Measurements from ENCODE around the gene CRYBB3. TPM values are rescaled to one million over a fixed set of nuclear protein-coding genes. Genes with fewer than 3 reads are reported as not detected.

CRYBB3 gene
- total and polyA plus RNA-seq, 9 of the 15 experiments (the other 6 are each of a cell fraction or from before 2014, with no cell fraction given) = not detected

DNA sequence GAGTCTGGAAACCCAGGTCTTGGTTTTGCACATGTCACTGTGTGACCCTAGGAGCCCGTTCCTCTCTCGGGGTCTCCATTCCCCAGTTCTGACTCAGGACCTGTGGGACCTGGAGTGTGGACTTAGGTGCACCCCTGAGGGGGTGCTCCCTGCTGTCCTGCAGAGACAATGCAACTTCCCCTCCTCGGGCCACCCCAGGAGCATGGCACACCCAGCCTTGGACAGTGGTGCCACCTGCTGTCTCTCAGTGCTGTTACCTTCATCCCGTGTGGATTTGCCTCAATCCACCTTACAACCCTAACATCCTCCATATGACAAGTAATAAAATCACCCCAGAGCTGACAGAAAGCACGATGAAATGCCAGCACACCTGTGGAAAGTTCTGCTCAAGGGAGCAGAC is 27.5 kb upstream of the CRYBB3 start (continued):
- TF ChIP-seq RAD21 (CRISPR knock-in tag; conservative IDR thresholded peaks at IDR 0.05 in 1 of 2, IDR thresholded peaks at IDR 0.05 in 1 of 2) (peak in 1 of 2 experiments; percentile 33; a peak in 2 of 4 replicates), PATZ1 (CRISPR knock-in tag; IDR thresholded peaks at IDR 0.05; ENCODE audit: borderline replicate concordance) (no peak), RFX7 (CRISPR knock-in tag; IDR thresholded peaks at IDR 0.05) (no peak)

DNA sequence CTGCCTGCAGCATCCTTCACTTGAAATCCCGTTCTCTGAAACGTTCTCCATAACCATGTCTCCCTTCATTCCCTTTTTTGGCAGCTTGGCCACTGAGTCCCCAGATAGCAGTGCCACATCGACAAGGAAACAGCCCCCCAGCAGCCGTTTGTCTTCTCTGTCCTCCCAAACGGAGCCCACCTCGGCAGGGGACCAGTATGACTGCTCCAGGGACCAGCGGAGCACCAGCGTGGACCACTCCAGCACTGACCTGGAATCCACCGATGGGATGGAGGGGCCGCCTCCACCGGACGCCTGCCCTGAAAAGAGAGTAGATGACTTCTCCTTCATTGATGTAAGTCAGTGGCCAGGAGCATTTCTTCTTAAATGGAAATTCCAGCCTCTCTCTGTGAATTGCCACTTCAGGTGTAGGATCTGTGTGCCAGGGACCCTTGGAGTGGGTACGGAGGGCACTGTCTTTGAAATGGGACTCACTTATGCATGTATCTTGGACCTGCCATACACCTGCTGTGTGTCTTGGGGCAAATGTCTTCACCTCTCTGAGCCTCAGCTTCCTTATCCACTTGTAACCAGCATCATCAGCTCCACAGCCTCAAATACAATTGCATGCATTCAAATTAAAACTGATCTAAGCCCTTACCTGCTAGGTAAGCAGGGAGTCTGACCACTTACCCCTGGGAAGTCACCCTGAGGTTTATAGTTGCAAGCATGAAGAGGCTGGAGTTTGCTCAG is 25.3 kb upstream of the CRYBB3 start:
- in situ Hi-C loops (cut with MboI) (no loop called here), intact Hi-C loops (cut with micrococcal nuclease) (no loop called here)
- no TSS peak for BruUV-seq (replicated peaks)
- Histone ChIP-seq H2AFZ (ENCODE audit: low read depth, low read length) (no peak overlapping the region), H3K4me1 (replicated peaks in 1 of 2; ENCODE audit: control insufficient read depth in 2 of 2, insufficient read depth in 2 of 2, low read length in 2 of 2) (no peaks in the 10 kb centered on the region), H3K9me3 (replicated peaks; ENCODE audit: control insufficient read depth, insufficient read depth, low read depth, low read length) (no peaks in the 10 kb centered on the region), H3K27ac (ENCODE audit: extremely low read depth, low read depth, low read length) (no peak overlapping the region), H3K36me3 (ENCODE audit: control insufficient read depth, insufficient read depth, low read length) (no peaks in the 10 kb centered on the region), H3K9ac (ENCODE audit: insufficient read depth in 1 of 2, low read depth in 2 of 2, low read length in 2 of 2) (no peak overlapping the region), H4K20me1 (replicated peaks; ENCODE audit: control insufficient read depth, insufficient read depth, low read length) (no peaks in the 10 kb centered on the region), H3K9me1 (ENCODE audit: control insufficient read depth, insufficient read depth, low read length) (no peaks in the 10 kb centered on the region), H3K79me2 (ENCODE audit: control insufficient read depth, insufficient read depth, low read length) (no peaks in the 10 kb centered on the region), H3K27me3 (ENCODE audit: control insufficient read depth in 2 of 2, insufficient read depth in 2 of 2, low read length in 2 of 2) (peaks cover 0 to 12% of the 10 kb centered on the region in 2 experiments; a peak in 3 of 5 replicates), H3K4me3 (no peak overlapping the region), H3K4me2 (ENCODE audit: insufficient read depth, low read length) (no peak overlapping the region)
- ChIA-PET CTCF (ENCODE audit: low intra/inter-chr PET ratio) (no interaction called here), POLR2A (interaction anchor here (0.8 kb wide), 1 partner anchor 113 kb away, joined by 4 read pairs; no protein-coding TSS in a partner anchor)
- DNase-seq (ENCODE audit: extremely low read depth in 1 of 4, low spot score in 3 of 4) (no peak), ATAC-seq (no peak), FAIRE-seq (no peak)
- peak; percentile 55 for TF ChIP-seq ZFP36 (IDR thresholded peaks at IDR 0.05; ENCODE audit: low read depth, low read length, partially characterized antibody)
- no peak for TF ChIP-seq RBFOX2 (IDR thresholded peaks at IDR 0.05; ENCODE audit: low read depth, low read length)
- peak; percentile 80 for TF ChIP-seq RBM25 (IDR thresholded peaks at IDR 0.05; ENCODE audit: low read depth, low read length, severe bottlenecking)
- TF ChIP-seq NRF1 (conservative IDR thresholded peaks at IDR 0.05 in 1 of 2, IDR thresholded peaks at IDR 0.05 in 1 of 2) = no peak
- WGBS (ENCODE audit: insufficient coverage, low coverage, missing lambda C conversion rate) = 0% methylated on average over 10 of the region's 13 CpGs

Measured in K562 (cell line).